ENCODE results near the gene TMEM120A.
"Not testable (repeated sequence)": the region's sequence is repeated elsewhere in the genome, so short reads cannot be mapped to it uniquely, and the experiment has no call there.

TMEM120A gene

DNA sequence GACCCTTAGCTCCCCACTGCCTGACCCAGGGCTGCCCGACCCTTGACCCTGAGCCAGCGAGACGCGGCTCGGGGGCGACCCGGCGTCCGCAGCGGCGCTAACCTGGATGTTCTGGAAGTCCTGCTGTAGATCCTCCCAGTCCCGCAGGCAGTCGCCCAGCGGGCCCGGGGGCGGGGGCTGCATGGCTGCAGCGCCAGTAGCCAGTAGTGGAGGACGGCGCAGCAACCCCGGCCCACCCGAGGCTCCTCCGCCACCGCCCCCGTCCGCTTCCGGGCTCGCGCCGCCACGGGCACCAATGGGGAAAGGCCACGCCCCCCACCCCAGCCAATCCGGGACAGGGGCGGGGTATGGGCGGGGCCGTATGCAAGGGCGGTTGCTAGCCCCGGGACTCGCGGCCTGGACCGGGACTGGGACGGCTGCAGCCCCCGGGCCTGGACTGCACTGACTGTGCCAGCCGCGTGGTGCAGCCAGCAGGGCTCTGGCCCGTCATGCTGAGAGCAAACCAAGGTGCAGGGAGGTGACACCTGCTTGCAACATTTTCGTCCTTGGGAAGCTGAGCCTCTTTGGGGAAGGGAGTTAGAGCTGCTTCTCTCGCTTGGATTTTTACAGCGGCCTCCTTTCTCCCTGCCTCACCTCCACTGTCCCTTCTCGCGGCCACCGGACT, at the start of gene TMEM120A:
Gene TMEM120A, minus strand, starts transcription at position 208 of the 664 bp plus-strand sequence. Its CDS starts 25 bp downstream, at position 183.
- peak; percentile 93 for DNase-seq

DNA sequence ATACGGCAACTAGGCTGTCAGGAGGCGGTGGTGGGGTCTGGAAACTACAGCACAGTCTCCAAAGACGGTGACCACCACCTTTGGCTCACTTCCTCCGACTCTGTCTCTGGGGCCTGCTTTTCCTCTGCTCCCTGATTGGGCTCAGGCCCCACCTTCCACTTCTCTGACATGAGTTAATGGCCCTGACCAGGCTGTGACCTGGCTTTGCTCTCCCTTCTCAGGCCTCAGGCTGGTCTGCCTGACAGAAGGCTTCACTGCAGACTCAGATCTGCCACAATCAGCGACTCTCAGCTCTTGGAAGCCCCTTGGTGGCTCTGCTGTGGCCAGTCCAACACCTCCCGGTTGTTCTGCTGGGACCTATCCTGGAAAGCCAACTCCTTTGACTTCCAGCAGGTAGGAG, 45.7 kb upstream of the TMEM120A start:
- DNase-seq, result no peak

GRCh38 chr7:76037310-76037709, 42.9 kb upstream of the TMEM120A start:
- no peak for DNase-seq

DNA sequence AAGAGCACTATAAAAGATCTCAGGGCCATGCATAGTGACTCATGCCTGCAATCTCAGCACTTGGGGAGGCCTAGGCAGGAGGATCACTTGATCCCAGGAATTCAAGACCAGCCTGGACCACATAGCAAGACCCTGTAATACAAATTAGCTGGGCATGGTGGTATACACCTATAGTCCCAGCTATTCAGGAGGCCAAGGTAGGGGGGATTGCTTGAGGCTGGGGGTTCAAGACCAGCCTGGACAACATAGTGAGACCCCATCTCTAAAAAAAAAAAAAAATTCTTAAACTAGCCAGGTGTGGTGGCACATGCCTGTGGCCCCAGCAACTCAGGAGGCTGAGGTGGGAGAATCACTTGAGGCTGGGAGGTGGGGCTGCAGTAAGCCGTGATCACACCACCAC, 37.6 kb upstream of the TMEM120A start:
- DNase-seq, result no peak

DNA sequence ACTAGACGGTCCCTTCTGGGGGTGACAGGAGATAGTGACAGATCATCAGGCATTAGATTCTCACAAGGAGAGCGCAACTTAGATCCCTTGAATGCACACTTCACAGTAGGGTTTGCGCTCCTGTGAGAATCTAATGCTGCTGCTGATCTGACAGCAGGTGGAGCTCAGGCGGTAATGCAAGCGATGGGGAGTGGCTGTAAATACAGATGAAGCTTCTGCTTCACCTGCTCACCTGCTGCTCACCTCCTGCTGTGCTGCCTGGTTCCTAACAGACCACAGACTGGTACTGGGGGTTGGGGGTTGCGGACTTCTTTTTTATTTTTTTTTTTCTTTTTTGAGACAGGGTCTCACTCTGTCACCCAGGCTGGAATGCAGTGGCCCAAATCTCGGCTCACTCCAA, 35.3 kb upstream of the TMEM120A start:
- not testable (repeated sequence) for DNase-seq

- no peak for DNase-seq
These were observed 28.6 kb upstream of the TMEM120A start for GRCh38 chr7:76023002-76023401.

DNA sequence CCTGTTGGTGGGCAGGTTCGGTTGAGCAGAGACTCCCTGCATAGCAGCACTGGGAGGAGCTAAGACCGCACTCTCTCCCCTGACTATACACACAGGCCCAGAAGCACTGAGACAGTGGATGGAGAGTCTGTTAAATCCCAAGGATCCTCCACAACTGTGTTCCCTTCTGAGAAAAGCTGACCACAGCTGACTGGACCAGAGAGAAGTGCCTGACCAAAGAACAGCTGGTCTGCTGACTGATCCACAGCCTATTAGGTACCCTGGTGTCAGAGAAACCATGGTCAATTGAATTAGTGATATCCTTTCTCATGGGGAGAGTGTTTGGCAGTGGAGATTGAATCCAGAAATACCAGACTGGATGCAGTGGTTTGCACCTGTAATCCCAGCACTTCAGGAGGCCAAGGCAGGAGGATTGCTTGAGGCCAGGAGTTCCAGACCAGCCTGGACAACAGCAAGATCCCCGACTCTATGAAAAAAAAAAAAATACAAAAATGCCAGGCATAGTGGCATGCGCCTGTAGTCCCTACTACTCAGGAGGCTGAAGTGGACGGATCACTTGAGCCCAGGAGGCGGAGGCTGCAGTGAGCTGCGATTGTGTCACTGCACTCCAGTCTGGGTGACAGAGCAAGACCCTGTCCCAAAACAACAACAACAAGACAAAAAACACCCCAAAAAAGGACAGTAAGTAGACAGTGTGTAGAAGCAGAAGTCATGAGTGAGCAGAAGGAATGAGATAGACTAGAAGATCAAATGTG, 27.8 kb upstream of the TMEM120A start:
- DNase-seq, result no peak

GRCh38 chr7:76020031-76020714, 25.8 kb upstream of the TMEM120A start:
- peak; percentile 79 for DNase-seq

- not testable (repeated sequence) for DNase-seq
These were observed 24.1 kb upstream of the TMEM120A start for GRCh38 chr7:76018520-76018919.

DNA sequence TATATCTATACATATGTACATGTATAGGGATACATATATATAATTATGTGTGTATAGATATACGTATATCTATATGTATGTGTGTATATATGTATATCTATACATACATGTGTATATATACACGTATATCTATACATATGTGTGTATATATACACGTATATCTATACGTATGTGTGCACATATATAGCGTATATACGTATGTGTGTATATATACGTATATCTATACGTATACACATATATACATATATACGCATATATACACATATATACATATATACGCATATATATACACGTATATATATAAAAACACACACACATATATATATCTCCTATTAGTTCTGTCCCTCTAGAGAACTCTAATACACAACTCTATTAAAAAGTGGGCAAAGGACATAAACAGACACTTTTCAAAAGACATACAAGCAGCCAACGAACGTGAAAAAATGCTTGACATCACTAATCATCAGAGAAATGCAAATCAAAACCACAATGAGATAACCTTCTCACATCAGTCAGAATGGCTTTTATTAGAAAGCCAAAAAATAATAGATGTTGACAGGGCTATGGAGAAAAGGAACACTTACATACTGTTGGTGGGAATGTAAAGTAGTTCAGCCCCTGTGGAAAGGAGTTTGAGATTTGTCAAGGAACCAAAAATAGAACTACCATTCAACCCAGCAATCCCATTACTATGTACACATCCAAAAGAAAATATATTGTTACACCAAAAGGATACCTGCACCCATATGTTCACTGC, 22.0 kb upstream of the TMEM120A start:
- no peak for DNase-seq

DNA sequence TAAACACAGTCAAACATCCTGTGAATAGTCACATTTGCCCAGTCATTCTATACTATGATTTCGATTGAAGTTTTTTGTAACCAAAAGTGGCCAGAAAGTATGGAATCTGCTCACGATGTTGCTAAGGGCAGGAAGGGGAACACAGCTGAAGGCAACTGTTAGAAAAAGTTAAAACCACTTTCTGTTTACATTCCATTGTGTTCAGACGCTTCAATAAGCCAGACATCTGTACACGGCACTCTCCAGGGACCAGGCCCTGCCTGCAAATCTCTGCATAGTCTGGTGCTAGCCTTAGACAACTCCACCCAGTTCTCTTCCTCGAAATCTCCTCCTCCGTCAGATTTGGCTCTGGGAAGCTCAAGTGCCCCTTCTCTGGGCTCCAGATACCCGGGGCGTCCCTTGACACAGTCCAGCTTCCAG, 17.1 kb upstream of the TMEM120A start:
- no peak for DNase-seq

DNA sequence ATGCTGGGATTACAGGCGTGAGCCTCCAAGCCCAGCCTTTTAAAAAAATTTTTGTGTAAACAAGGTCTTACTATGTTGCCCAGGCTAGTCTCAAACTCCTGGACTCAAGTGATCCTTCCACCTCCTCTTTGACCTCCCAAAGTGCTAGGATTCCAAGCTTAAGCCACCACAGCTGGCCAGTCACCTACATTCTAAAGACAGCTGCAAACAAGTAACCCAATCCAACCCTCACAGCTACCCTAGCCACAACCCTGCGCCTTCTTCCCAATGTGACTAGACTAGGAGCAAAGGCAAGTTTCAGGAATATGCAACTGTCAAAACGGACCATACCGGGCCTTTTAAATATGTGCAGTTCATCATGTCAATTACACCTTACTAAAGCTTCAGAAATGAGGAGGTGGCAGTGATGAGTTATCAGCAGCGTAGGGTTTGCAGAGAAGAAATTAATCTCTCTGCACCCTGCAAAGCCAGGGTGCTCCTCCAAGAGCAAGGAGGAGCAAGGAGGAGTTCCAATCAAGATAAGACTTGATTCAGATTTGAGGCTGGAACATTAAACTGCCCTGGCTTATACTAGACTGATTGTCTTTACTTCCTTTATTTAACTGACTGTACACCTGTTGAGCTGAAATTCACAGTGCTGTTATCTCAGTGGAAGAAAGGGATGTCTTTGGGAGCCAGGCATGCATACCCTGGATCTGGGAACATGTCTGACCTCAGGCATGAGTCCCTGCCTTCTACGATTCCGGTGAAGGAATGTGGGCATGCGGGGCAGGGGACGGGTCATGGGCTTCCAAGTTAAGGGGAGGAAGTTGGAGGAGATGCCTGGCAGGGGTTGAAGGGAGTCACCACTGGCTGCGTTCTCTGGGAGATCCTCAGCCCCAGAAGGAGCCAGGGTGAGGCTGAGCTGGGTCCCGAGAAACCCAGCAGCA, 15.5 kb upstream of the TMEM120A start:
- DNase-seq, result no peak

GRCh38 chr7:76008156-76008687, 13.8 kb upstream of the TMEM120A start:
- no peak for DNase-seq

- DNase-seq, result not testable (repeated sequence)
These were observed 10.6 kb upstream of the TMEM120A start for GRCh38 chr7:76005004-76005403.

- DNase-seq, result no peak
These were observed 9.0 kb upstream of the TMEM120A start for GRCh38 chr7:76003351-76003750.

DNA sequence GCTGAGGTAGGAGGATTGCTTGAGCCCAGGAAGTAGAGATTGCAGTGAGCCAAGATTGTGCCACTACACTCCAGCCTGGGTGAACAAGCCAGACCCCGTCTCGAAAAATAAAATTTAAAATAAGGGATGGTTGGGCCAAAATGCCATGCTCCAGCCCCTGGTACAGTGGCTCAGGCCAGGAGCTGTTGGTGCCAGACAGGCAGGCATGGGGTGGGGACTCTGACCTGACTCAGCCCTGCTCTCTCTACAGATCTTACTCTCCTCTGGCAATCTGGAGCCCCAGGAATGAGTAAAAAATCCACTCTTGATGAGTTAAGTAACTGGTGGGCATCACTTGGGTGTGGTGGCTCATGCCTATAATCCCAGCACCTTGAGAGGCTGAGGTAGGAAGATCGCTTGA, 8.4 kb upstream of the TMEM120A start:
- DNase-seq, result no peak

DNA sequence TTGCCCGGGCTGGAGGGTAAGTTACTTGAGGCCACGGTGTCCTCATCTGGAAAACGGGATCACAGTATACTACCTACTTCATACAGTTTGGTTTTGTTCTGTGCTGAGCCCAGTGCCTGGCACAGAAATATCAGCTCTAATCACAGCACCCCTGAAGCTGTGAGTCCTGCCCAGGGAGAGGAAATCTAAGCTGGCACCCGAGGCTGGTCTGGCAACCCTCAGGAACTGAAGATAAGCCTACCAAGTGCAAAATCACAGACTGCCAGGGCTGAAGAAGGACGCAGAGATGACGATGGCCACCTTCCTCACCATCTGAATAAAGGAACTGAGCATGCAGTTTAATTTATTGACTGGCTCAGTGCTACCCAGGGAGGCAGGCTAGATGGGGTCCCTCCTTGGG, 7.7 kb upstream of the TMEM120A start:
- DNase-seq, result no peak

DNA sequence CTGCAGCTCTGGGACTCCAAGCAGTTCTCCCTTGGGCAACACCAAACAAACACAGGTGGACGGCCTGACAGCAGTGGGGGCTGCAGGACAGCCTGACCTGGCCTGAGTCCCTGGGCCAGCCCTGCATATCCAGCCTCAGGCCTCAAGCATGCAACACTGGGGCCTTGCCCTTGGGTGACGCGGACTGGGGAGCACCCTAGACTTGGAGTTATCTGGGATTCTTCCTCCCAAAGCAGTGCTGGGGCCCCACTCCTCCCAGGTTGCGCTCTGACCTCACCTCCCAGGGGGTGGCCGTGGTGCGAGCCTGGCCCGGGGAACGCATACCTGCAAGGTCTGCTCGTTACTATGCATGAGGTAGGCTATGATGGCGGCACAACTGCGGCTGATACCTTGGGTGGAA, 6.2 kb upstream of the TMEM120A start:
- no peak for DNase-seq

- no peak for DNase-seq
These were observed 3.6 kb upstream of the TMEM120A start for GRCh38 chr7:75998038-75998437.

DNA sequence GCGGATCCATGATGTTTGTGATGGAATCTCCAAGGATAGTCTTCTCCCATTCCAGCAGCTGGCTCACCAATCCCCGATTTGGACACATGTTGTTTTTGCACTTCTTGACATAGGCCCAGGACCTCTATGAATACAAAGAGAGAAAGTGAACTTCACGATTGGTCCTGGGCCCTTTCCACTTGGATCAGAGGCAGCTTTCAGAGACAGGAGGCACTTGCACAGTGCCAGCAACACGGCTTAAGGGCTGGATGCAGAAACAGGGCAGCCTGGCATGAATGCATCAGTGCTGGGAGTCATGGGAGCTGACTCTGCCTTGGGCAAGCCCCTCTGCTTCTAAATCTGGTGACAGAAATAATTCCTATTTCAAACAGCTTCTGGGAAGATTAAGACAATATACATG, 2.1 kb upstream of the TMEM120A start:
- no peak for DNase-seq

DNA sequence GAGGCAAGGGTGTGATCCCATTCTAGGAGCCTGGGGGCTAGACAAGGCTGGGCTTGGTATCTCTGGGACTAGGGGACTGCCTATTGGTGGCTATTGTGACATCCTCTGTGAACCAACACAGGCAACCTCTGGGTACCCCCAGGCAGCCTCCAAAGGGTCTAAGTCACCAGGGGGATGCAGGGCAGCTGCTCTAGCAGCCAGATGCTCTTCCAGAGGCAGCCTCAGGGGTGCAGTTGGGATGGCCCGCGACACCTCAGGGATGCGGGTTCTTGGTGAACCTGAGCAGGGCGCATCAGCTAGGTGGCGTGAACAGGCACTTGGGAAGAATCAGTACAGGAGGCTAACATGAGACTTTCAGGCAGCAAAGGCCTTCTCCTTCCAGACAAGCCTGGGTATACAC, 1.6 kb upstream of the TMEM120A start:
- DNase-seq, result no peak

DNA sequence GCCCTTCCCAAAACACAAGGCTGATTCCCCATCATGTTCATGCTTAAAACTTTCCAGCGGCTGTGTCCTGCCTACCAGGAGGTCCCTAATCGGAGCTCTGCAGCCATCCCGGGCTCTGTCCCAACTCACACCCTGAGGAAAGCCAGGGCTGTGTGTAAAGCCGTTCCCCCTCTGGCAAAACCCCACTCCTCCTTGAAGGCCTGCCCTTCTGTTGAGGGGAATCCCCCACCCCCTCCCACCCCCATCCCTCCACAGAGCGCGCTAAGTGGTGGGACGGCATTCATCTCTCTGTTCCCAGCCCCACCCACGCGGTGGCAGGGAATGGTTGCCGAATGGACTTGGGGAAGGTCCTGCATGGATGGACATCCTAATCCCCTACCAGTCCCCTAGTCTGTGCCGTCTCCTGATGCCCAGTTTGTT, 667 bp upstream of the TMEM120A start:
- no peak for DNase-seq
